HG03139 (cell line): ENCODE data around the gene KMT2B.

Experiments
- ATAC-seq: cut with Tn5 transposase; IDR thresholded peaks from one replicate; pipeline ENCODE4 v1.9.1; 2021; ENCODE audit not compliant: unreplicated experiment

The KMT2B gene

DNA sequence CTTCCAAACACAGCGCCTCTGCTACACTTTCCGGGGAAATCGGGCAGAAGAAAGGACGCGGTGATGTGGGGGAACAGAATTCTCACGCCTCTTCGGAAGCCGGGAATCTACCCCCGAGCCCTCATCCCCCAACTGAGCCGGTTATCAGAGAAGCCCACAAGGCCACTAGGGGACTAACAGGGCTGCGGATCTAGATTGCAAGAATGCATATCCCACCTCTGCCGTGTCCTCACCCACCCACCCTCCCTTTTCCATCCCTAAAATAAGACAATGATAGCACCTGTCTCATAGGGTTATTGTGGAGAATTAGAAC lies 23.4 kb downstream of the KMT2B start:
- ATAC-seq, result no peak

- no peak for ATAC-seq
Measured at GRCh38 chr19:35742121-35742724, 24.4 kb downstream of the KMT2B start, which contains the start of gene IGFLR1. TSS of gene IGFLR1 (minus strand) at chr19:35742452. CDS start at chr19:35741180, 1,272 bp downstream.

DNA sequence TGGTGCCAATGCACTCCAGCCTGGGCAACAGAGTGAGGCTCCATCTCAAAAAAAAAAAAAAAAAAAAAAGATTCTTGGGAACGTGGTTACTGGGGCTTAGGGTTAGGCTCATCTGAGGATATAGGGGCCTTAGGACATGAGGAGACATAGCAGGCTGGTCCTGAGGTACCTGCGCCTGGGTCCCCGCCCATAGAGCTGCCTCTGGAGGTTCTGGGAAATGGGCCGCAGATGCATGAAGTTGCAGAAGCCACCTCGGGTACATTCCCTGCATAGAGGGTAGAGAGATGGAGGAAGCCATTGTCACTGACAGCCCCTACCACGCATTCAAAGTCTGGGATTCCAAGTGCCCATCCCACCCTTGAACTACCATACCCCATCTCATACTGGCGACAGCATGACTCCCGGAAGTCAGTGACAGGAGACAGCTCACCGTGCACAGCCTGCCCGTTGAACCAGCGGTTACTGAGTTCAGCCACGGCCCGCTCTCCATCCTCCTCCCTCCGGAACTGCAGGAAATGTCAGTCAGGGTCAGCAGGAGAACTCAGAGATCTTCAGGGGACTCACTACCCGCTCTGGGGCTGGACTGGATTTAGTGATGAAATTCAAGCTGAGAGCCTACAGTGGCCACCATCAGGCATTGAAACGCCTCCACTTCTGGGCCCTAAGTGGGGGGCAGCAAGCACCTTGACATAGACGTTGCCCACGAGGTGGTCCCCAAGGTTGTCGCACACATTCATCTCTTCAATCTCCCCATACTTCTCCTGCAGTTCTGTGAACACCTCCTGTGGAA lies 26.0 kb downstream of the KMT2B start:
- no peak for ATAC-seq

DNA sequence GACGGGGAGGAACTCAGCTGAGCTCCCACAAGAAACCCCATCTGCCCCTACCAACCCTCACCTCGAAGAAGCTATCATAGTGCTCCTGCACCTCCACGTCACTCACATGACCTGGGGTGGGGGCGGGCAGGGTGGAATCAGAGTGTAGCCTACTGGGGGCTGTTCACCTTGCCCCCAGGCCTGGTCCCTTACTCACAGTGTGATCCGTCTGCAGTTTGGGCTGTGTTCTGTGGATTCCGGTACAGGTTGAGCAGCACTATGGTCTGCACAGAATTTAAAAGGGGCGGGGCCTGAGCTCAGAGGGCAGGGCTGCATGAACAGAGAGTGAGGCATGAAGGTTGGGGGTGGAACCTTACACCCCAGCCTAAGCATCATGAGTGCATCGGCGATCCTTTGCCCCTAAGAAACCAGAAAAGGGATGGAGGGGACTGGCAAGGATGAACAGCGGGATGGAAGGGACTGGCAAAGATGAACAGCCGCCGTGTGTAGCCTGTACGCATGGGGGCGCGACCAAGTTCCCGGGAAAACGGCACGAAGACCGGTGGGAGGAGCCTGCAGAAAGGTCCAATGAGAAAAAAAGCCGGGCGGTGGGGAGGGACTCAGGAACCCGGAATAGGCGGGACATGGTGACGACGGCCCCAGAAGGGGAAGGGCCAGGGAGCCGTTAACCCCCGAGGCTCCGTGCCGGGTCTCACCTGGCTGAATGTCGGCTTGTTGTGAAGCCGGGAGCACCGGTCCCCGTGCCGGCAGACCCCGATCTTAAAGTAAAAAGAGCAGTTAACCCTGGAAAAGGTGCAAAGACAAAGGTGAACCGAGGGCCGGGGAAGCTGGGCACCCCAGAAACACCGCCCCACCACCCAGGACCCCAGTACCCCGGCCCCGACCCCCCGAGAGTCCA lies 26.9 kb downstream of the KMT2B start:
- no peak for ATAC-seq

DNA sequence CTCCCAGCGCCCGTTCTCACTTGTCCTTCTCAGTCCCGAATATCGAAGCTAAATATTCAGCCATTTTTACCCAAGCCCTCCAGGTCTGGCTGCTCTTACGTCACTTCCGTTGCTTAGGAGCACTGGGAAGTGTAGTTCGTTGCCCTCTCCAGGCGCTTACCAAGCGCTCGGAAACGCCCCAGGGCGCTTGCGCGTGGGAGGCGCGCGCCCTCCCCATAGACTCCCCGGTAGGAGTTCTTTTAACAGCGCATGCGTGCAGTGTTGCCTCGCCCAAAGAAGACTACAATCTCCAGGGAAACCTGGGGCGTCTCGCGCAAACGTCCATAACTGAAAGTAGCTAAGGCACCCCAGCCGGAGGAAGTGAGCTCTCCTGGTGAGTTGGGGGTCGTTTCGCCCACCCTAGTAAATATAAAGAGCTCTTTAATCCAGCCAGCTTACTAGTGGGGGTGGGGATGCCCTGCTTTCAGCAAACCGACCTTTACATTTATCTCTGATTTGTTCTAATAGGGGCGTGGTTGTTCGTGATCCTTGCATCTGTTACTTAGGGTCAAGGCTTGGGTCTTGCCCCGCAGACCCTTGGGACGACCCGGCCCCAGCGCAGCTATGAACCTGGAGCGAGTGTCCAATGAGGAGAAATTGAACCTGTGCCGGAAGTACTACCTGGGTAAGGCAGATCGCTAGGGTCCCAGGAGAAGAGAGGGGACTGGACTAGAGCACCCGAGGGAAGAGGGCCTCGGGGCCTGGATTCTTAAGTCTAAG lies 27.7 kb downstream of the KMT2B start, which contains the start of the genes PSENEN and U2AF1L4:
Gene PSENEN (plus strand): TSS at position 324 of the 759 bp plus-strand sequence. CDS start 280 bp downstream, at position 604.
Gene U2AF1L4 (minus strand): TSS at position 91 of the 759 bp plus-strand sequence. CDS start 27 bp downstream, at position 64.
- ATAC-seq, result peak; percentile 35

DNA sequence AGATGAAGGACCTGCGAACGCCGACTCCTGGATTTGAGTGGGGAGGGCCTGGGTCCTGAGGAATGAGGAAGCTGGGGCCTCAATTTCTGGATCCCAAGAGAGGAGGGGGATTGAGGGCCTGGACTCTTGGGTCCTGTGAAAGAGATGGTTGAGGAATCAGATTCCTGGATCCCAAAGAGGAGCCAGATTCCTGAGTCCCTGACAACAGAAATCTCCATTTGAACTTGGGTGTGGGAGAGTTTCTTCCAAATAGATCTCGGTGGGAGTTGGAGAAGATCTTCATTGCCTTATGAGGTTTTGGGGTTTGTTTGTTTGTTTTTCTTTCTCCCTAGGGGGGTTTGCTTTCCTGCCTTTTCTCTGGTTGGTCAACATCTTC lies 28.3 kb downstream of the KMT2B start:
- ATAC-seq, result no peak

GRCh38 chr19:35746531-35746930 lies 28.7 kb downstream of the KMT2B start:
- ATAC-seq, result no peak

DNA sequence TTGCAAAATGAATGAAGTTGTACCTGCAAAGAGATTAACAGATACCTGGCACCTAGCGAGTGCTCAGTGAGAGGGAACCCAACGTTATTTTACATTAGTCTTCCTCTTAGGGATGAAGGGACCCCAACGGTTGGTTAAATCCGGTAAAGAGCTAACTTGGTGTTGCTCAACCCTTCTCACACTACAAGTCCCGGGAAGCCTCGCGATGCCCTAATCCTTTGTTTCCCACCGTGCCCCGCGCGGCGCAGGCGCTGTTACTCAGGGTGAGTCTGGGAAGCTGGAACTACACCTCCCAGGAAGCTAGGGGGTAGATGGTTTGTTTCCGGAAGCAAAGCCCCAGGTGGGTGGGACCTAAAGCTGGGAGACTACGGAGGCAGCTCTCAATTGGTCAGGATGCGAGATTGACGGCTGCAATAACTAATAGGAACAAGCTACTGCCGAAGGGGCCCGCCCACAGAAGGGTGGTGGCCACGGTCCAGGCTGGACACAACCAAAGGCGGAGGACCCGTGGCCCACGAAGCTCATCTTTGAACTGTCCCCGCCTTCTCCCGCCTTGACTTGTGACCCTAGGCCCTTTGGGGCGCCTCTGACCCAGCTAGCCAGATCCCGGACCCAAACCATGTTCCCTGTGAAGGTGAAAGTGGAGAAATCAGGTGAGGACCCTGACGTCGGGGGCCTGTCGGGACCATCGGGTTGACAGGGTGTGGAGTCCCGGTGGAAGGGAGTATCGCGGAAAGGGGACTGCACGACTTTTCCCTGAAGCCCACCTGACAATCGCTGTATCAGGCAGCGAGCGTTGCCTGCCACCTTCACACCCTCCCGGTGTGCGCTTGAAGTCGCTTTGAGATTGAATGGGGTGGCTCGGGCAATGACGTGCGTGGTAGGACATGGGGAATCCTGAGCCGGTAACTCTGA lies 30.6 kb downstream of the KMT2B start, which contains the start of gene LIN37:
Gene LIN37 (plus strand): TSS at position 471 of the 915 bp plus-strand sequence. CDS start 149 bp downstream, at position 620.
- ATAC-seq, result peak; percentile 62

GRCh38 chr19:35750167-35750566 lies 32.4 kb downstream of the KMT2B start:
- no peak for ATAC-seq

DNA sequence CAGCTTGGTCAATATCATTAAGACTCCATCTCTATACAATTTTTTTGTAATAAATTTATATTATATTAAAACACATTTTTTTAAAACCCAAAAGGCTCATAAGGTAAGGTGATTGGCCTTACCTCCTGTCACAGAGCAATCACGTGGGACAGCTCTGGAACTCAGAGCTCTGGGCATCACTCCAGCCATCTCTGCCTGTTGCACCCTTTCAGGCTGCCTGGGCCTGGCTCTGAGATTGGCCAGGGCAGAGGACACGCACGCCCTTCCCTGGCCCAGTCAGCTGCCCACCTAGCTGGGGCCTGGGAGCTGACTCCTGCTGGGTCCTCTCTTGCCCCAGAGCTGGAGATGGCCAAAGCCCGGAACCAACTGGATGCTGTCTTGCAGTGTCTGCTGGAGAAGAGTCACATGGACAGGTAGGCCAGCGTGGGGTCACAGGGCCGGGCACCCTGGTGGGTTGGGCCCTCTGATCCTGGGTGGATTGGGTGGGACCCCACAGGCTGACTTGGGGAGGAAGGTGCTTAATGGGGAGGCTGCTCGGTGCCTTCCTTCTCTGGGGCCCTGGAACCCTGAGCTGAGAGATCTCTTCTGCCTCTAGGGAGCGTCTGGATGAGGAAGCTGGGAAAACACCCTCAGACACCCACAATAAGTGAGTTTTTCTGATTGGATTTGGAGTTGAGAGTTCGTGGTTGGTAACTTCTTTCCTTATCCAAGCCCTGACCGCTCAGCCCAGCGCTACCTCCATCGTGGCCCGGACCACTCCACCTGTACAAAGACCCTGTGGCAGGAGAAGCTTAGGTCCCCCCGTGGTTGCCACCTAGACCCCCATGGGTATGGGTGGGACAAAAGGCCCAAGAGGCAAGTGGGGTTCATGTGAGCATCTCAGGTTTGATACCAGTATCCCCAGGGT lies 34.3 kb downstream of the KMT2B start:
- no peak for ATAC-seq

DNA sequence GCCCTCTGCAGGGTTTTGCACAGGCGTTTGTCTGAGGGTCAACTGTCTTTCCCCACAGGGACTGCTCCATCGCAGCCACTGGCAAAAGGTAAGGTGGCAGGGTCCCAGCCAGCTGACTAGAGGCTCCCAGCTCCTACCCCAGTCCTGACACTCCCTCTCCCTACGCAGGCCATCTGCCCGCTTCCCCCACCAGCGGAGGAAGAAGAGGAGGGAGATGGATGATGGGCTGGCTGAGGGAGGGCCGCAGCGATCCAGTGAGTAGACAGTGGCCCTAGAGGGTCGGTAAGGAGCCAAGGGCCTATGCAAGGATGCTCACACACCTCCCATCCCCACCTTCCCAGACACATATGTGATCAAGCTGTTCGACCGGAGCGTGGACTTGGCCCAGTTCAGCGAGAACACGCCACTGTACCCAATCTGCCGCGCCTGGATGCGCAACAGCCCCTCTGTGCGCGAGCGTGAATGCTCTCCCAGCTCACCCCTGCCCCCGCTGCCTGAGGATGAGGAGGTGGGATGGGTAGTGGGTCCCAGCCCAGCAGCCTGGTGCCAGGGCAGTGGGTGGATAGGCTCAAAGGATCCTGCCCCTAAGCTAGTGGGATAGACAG lies 35.0 kb downstream of the KMT2B start:
- ATAC-seq, result no peak

DNA sequence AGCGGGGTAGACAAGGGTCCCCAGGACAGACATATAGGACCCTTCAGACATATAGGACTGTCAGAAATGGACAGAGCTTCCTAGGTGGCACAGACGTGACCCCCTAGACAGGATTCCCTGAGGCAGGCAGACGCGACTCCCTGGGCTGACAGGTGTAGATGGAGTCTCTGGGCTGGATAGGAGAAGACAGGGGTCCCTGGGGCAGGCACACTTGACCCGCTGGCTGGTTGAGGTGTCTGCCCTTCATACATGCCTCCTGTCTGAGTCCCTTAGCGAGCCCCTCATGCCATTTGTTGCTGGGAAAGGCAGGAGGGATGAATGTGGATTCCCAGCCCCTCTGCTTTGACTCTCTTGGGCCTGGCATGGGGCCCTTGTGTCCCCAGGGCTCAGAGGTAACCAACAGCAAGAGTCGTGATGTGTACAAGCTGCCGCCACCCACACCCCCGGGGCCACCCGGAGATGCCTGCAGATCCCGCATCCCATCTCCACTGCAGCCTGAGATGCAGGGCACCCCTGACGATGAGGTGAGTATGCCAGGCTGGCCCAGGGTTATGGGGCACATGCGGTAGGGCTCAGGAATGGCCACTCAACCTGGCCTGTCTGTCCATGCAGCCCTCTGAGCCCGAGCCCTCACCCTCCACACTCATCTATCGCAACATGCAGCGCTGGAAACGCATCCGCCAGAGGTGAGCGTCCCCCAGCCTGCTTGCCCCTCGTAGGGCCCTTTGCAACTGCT lies 36.0 kb downstream of the KMT2B start:
- ATAC-seq, result no peak

GRCh38 chr19:35754370-35755130 lies 36.7 kb downstream of the KMT2B start:
- no peak for ATAC-seq

DNA sequence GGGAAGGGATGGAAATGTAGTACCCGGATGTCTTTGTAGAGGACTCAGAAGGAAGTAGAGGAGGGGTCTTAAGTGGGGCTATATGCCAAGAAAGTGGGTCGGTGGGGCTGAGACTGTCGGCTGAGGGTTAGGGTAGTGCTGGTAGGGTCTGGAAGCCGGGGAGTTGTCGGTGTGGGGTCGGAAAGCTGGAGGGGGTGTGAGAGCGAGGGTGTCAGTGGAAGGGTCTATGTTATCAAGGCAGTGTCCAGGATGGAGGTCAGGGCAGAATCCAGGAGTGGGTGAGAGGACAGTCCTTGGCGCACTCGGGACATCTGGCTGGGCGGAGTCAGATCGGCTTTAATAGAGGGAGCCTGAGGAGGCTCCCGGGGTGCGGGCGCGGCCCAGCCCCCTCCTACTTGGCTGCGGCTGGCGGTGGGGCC lies 37.3 kb downstream of the KMT2B start:
- no peak for ATAC-seq

DNA sequence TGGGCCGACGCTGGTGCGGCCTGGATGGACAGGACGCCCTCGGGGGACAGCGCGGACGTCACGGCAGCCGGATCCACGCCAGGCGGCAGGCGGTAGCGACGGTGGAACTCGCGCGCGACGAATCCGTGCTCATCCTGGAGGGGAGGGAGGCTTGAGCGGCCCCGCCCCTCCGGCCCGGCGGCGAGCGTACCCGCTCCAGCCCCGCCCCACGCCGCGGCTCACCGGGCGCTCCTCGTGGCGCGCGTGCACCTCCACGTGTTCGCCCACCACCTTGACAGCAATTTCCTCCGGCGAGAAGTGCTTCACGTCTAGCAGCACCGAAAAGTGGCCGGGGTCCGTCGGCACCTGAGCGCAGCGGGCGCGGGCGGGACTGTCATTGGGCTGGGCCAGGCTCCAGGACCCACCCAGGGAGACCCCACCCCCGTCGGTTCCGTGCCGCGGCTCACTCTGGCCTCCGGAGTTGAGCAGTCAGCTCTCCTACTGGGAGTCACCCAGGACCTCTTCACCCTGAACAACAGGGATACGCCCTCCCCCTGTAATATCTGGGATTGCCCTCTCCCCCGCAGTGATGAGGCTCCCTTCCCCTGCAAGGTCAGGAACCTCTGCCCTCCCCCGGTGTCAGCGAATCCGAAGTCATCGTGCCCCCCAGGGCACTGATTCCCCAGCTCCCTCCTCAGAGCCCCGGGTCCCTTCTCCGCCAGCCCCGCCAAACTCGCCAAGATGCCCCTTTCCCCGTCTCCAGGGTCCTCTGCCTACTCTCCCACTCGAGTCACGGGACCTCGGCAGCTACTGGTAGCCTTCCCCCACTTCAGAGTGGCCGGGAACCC lies 38.0 kb downstream of the KMT2B start:
- ATAC-seq, result no peak
